Activated CD4-positive, alpha-beta T cell treated with anti-CD3 and anti-CD28 coated beads for 4 hours (primary cell): Measurements from ENCODE around the gene NALCN.

Experiments used
- DNase-seq, 2 donors: peaks; one replicate each; pipeline ENCODE4 v3.0.0-alpha.2; 2020

Gene NALCN

GRCh38 chr13:101412076-101412475 lies 4.2 kb downstream of the NALCN start:
- DNase-seq, result no peak

GRCh38 chr13:101408992-101409656 lies 7.2 kb downstream of the NALCN start:
- DNase-seq, result no peak

DNA sequence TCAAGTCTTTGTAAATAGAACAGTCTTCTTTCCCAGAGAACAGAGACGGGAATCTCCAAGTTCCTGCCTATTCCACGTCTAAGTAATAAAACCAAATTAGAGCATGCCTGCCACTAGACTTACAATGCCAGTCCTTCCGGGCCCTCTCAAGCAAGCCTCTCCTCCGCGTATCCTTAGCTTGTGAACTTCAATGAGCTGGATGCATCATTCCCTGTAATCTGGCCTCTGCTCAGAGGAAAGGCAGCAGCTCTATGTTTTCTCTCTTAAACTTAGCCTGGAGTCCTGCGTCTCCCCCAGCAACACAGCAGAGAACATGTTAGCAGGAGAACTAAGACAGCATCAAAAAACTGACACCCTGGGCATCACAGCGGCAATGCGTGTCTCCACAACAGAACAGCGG lies 8.2 kb downstream of the NALCN start:
- no peak for DNase-seq

GRCh38 chr13:101406791-101407190 lies 9.5 kb downstream of the NALCN start:
- DNase-seq, result no peak

- no peak for DNase-seq
Observed at GRCh38 chr13:101401196-101401595, 15.1 kb downstream of the NALCN start.

GRCh38 chr13:101399365-101399764 lies 16.9 kb downstream of the NALCN start:
- no peak for DNase-seq

DNA sequence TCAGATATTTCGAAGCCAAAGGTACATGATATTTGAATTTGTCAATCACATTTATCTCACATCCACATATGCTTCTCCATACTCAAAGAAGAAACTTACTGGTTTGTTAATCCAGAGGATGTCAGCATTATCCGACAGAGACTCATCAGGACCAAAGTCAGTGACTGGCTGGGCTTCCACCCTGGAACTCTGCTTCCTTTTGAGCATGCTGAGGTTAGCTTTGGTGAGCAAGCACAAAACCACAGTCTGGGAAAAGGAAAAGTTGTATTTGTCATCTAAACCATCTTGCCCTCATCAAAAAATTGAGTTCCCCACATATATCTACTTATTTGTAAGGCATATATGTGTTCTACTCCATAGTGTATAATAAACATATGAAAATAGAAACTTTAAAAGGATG lies 17.4 kb downstream of the NALCN start:
- no peak for DNase-seq

- no peak for DNase-seq
Observed at GRCh38 chr13:101398191-101398590, 18.1 kb downstream of the NALCN start.

DNA sequence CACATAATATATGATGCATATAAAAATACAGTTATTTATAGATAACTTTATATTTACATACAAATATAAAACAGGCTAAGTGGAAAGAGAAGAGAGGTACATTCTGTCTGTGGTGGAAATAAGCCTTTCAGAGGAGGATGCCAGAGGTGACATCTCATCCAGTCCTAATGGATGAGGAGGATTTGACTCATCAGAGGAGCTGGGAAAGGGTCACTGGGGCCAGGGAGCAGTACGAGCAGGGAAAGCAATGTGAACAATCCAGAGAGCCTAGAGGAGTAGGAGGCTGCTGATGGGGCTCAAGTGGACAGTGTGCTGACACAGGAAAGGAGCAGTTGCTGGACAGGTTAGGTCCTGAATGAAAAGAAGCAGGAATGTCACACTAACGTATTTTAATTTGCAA lies 18.6 kb downstream of the NALCN start:
- DNase-seq, result no peak

DNA sequence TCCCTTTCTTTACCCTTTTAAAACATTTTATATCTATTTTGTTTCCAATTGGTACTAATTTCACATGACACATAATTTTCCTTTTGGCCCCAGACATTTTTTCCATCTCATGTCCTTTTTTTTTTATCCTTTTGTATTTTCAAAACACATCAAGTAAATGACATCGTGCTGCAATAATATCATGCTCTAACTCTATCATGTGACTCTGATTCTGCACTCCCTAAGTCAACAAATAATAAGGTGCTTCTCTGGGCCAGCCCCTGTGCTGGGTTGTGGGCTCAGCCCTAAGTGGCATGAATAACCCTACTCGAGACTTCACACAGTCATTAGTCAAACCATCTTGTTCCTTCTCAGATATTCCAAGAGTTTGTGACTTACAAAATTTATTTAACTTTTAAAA lies 21.7 kb downstream of the NALCN start:
- no peak for DNase-seq

DNA sequence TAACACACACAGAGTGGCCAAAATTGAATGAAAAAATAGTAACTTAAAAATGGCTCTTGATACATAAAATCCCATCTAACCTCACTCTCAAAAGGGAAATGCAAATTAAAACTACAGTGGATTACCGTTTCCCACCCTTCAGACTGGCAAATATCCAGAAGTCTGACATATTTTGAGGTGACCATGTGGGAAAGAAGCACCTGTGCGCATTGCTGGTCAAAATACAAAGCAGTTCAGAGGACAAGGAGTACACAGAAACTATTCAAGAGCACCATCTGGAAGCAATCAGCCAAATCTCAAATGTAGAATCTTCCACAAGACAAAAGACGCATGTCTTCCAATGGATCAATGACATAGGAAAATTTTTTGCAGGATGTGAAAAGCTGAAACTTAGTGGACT lies 23.2 kb downstream of the NALCN start:
- DNase-seq, result no peak

DNA sequence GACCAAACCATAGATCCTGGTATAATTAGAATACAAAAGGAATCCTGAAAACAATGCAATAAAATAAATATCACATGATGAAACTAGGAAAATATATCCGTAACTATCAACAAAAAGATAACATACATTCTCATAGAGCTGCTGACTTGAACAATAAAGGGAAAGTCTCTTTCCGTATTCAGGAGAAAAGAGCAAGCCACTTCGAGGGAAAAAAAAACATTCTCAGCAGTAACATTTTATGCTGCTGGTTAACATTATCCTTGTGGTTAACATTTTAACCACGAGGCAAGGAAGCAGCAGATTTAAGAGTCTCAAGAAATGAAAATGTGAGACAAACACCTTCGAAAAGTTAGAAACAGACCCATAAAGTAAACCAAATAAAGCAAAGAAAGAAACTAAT lies 25.8 kb downstream of the NALCN start:
- DNase-seq, result no peak

DNA sequence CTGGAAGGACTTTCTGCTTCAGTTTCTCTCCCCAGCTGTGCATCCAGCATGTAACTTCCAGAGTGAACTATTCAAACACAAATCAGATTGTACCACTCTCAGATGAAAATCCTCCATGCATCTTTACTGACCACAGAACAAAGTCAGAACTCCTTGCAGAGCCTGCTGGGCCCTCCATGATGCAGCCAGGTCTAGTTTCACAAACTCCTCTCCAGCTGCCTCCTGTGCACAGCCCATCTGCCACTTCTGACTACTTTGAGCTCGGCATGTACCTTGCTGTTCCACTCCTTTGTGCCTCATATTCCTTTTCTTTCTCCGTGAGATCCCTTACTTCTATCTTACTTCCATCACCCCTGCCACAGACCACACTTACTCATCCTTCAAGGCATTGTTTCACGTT lies 31.4 kb downstream of the NALCN start:
- no peak for DNase-seq

DNA sequence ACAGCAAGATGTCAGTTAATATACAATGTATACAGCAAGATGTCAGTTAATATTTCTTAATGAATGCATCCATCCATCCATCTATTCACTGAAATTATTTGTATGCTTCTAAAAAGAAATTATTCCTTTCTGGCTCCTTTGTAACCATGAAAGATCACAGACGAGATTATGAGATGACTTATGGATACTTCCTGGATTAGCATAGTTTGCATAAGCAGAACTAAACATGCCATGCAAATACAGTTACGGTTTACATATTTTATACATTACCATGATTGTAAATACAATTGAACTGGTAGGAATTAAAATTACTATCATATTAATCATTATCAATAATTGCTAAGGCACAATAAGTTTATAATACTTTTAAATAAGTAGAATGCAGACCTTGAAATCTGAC lies 32.7 kb downstream of the NALCN start:
- DNase-seq, result no peak

DNA sequence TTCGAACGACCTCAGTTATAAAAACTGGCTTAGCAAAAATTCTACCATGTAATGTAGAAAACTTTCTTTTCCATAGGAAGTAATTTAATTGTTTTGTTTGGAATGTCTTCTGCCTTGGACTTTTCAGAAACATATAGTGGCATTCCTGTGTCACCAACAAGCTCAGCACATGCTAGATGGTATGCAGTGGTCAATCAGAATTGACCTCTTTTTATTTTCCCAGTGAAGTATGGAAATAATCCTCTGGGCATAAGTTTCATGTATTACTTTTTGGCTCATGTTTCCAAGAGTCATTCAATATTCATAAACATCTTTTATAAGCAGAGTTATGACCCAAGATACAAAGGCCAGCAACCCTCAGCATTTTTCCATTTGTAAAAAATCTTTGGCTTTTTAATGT lies 33.6 kb downstream of the NALCN start:
- no peak for DNase-seq

DNA sequence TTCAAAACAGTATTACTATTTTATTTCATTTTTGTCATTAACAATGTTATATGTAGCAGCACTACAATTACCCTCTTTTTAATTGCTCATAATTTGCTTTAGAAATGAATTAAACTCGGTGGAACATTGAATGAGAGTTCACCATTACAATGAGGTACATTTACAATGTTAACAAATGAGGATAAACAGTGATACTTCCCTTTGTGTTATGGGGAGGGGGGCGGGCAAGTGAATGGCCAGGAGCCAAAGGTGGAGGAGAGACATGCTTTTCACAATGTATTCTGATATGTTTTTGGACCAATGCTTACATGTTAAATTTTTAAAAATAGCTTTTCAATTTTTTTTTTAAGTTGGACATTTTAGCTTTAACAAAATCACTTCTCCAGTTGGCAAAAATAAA lies 34.2 kb downstream of the NALCN start:
- no peak for DNase-seq

GRCh38 chr13:101360525-101360924 lies 55.8 kb downstream of the NALCN start:
- DNase-seq, result no peak

GRCh38 chr13:101354895-101355294 lies 61.4 kb downstream of the NALCN start:
- no peak for DNase-seq

DNA sequence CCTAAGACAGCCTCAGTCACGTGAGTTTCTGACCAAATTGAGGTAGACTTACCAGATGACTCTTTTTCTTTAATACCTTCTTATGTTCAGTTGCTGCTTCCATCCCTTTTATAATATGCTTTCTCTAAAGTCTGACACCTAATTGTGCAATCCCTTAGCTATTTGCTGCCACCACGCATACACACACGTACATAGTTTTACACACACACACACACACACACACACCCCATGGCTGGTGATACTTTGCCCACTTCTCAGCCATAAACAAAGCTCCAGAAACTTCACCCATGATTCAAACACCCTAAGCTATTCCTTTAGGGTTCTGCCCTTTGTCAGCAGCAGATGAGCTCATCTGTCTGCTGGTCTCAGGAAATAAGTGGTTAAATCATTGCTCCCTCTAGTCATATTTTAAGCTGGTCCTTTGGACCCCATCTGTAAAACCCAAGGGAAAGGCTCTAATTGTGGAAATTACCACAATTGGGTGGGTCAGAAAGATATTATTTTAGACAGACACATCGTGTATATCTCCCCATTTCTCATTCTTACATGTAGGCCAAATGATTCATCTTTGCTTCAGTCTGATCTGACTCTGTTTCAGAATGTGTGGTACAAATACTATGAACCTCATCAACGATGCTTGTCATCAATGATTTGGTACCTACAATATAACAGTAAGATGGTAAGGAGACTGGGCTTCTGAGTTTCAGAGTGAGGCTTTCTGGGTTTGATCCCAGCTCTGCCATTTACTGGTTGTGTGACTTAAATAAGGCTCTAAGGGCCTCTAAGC lies 69.2 kb downstream of the NALCN start:
- no peak for DNase-seq

DNA sequence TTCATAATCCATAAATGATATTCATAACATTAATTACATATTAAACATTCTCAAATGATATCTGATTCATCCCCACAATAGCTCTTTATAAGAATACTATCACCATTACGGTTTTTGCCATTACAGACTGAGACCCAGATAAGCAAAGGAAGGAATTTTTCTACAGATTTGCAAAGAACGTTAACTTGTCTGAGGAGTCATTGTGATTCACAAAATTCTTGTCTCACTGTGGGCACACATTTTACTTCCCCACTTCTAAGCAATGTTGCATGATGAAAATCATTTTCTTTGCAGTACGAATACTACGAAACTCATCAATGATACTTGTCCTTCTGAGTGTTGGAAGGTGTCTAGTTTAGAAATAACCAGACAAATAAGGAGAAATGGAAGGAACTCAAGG lies 70.1 kb downstream of the NALCN start:
- no peak for DNase-seq

DNA sequence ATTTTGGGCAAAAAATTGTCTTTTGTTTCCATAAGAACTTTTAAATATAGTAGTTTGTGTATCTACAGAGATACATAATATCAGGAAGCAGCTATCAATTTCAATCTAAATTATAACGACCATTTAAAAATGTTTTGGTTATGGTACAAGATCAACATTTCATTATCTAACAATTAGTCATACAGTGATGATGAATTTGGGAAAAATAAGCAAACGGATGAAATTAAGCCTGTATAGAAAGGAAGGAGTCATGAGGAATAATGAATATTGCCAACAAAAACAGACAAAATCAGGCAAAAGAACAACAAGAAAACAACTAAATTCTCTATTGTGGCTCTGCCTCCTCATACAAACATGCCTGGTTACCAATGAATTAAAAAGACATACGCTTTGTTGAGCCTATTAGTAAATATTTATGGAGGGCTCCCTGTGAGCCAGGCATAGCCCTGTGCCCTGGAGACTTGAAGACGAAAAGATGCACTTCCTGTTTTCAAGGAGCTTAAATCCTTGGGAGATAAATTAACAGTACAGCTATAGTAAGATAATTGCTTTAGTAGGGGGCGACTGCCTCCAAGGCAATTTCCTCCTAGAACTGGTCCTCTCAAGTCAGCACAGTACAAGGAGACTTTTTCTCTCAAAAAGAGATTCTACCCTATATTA lies 73.0 kb downstream of the NALCN start:
- DNase-seq, result no peak

DNA sequence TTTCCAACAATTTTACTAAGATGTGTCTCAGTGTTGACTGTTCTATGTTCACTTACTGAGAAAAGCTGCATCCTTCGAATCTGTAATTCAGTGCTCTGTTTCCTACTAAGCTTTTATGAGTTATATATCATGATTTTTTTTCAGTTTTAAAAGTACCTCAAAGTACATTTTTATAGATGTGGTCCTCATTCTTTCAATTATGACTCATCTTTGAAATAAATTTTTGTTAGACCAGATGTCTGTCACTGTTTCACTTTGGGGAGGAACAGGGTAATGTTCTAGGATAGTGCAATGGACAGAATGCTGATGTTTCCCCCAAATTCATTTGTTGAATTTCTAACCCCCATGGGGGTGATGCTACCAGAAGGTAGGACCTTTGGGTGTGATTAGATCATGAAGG lies 74.8 kb downstream of the NALCN start:
- DNase-seq, result no peak

DNA sequence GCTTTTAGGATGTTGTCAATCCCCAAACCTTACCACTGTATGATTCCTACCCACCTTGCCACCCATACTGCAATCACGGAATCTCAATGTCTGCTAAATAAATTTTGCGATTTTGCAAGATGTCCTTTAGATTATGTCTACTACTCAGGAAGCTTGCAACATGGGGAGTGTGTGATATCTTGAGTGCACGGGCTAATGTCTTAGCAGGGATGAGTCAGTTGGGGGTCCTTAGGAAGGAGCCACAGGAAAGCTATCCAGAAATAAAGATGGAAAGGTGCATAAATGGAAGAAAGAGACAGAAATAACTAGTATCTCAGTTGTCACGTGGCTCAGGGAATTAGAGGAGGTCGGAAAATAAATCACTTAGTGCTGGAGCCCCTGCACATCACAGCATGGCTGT lies 77.1 kb downstream of the NALCN start:
- DNase-seq, result no peak

GRCh38 chr13:101332583-101332982 lies 83.7 kb downstream of the NALCN start:
- DNase-seq, result no peak
